K562 (cell line): Measurements from ENCODE around the gene ASIC3. TPM values are rescaled to one million over a fixed set of nuclear protein-coding genes. Genes with fewer than 3 reads are reported as not detected.
A peak's percentile ranks its signal among the peaks of the same experiment; 100 is the strongest.

Source experiments
- BHLHE40 ChIP-seq: IDR thresholded peaks from 2 replicates; pipeline ENCODE4 v1.6.1; 2011; ENCODE audit warnings: low read length, improper control_type of control experiment
- BRF2 ChIP-seq: IDR thresholded peaks from 3 replicates; pipeline ENCODE4 v1.6.1; 2011; ENCODE audit warnings: borderline replicate concordance, mild to moderate bottlenecking; ENCODE audit not compliant: insufficient read length, insufficient read depth
- CC2D1A ChIP-seq: fragments of 450-650 bp; IDR thresholded peaks from 2 replicates; pipeline ENCODE4 v1.6.1; 2017; ENCODE audit warnings: mild to moderate bottlenecking
- COPS2 ChIP-seq: fragments of 450-650 bp; conservative IDR thresholded peaks from 2 replicates; pipeline ENCODE4 v1.6.1; 2016; ENCODE audit warnings: mild to moderate bottlenecking, moderate library complexity
- DEAF1 ChIP-seq: fragments of 450-650 bp; formaldehyde crosslinking; IDR thresholded peaks from 2 replicates; pipeline ENCODE4 v1.4.0; 2020; ENCODE audit warnings: mild to moderate bottlenecking, moderate library complexity
- ESRRB ChIP-seq: fragments of 250-450 bp; sonication (Bioruptor Pico); IDR thresholded peaks from 2 replicates; pipeline ENCODE4 v1.5.0; 2020; ENCODE audit warnings: mild to moderate bottlenecking, moderate library complexity, borderline replicate concordance
- FOXA3 ChIP-seq, 2 experiments: fragments of 450-650 bp in 1 of 2; sonication (generic) in 1 of 2; formaldehyde crosslinking; IDR thresholded peaks in 1 of 2; conservative IDR thresholded peaks in 1 of 2; 2 replicates each; pipeline versions ENCODE4 v1.4.0 to v1.8.0; 2020 to 2022; ENCODE audit warnings: mild to moderate bottlenecking in 2 of 2, missing genetic modification reagents in 1 of 2
- HDAC1 ChIP-seq, 2 experiments: fragments of 450-650 bp; IDR thresholded peaks; 2 replicates each; pipeline ENCODE4 v1.6.1; 2016 to 2017; ENCODE audit warnings: inconsistent platforms in 1 of 2, mild to moderate bottlenecking in 1 of 2, moderate library complexity in 1 of 2
- HMGN3 ChIP-seq: IDR thresholded peaks from 2 replicates; pipeline ENCODE4 v1.6.1; 2011; ENCODE audit warnings: borderline replicate concordance, low read depth, mild to moderate bottlenecking, mixed read lengths, low read length; ENCODE audit not compliant: insufficient read length; ENCODE audit errors: extremely low read depth
- LARP7 ChIP-seq: fragments of 450-650 bp; IDR thresholded peaks from 2 replicates; pipeline ENCODE4 v1.6.1; 2016
- MIER1 ChIP-seq: fragments of 450-650 bp; IDR thresholded peaks from 2 replicates; pipeline ENCODE4 v1.6.1; 2016; ENCODE audit warnings: antibody characterized with exemption, mild to moderate bottlenecking, low read depth
- MTA2 ChIP-seq: fragments of 450-650 bp; IDR thresholded peaks from 2 replicates; pipeline ENCODE4 v1.6.1; 2016; ENCODE audit warnings: low read depth
- MTA3 ChIP-seq: fragments of 450-650 bp; formaldehyde crosslinking; IDR thresholded peaks from 2 replicates; pipeline ENCODE4 v1.6.1; 2017; ENCODE audit warnings: mild to moderate bottlenecking, borderline replicate concordance
- MTF1 ChIP-seq: fragments of 250-450 bp; sonication (Bioruptor Pico); IDR thresholded peaks from 2 replicates; pipeline ENCODE4 v1.9.0; 2021; ENCODE audit warnings: moderate library complexity, mild to moderate bottlenecking, inconsistent platforms, borderline replicate concordance
- NFATC3 ChIP-seq: fragments of 450-650 bp; IDR thresholded peaks from 2 replicates; pipeline ENCODE4 v1.6.1; 2017; ENCODE audit warnings: mild to moderate bottlenecking
- NFE2 ChIP-seq: IDR thresholded peaks from 2 replicates; pipeline ENCODE4 v1.6.1; 2014; ENCODE audit warnings: antibody characterized with exemption, low read depth
- OTX1 ChIP-seq: fragments of 450-650 bp; formaldehyde crosslinking; IDR thresholded peaks from 2 replicates; pipeline ENCODE4 v1.4.0; 2022; ENCODE audit warnings: mild to moderate bottlenecking
- POU5F1 ChIP-seq: fragments of 150-350 bp; IDR thresholded peaks from 2 replicates; pipeline ENCODE4 v1.6.1; 2014; ENCODE audit warnings: borderline replicate concordance, low read length, low read depth, mild to moderate bottlenecking; ENCODE audit not compliant: partially characterized antibody
- PTBP1 ChIP-seq: fragments of 200-400 bp; formaldehyde crosslinking; IDR thresholded peaks from 2 replicates; pipeline ENCODE4 v1.6.1; 2017; ENCODE audit warnings: low read depth, low read length
- RBM34 ChIP-seq: fragments of 200-400 bp; formaldehyde crosslinking; IDR thresholded peaks from 2 replicates; pipeline ENCODE4 v1.6.1; 2018; ENCODE audit warnings: low read length, borderline replicate concordance; ENCODE audit not compliant: insufficient read depth
- SMARCA5 ChIP-seq: fragments of 450-650 bp; IDR thresholded peaks from 2 replicates; pipeline ENCODE4 v1.6.1; 2016
- STAG1 ChIP-seq: sonication (generic); formaldehyde crosslinking; IDR thresholded peaks from 2 replicates; pipeline ENCODE4 v1.5.0; 2020; ENCODE audit warnings: missing genetic modification reagents, borderline replicate concordance
- TAF7 ChIP-seq: fragments of 450-650 bp; IDR thresholded peaks from 2 replicates; pipeline ENCODE4 v1.6.1; 2016; ENCODE audit warnings: missing genetic modification characterization, missing compliant biosample characterization
- TAL1 ChIP-seq: fragments of 450-650 bp; IDR thresholded peaks from 2 replicates; pipeline ENCODE4 v1.6.1; 2016; ENCODE audit warnings: mild to moderate bottlenecking
- TCF7 ChIP-seq: sonication (generic); IDR thresholded peaks from 2 replicates; pipeline ENCODE4 v1.6.1; 2016; ENCODE audit warnings: antibody characterized with exemption, borderline replicate concordance
- ZKSCAN8 ChIP-seq: fragments of 200-800 bp; sonication (Bioruptor generic); IDR thresholded peaks from 2 replicates; pipeline ENCODE4 v1.6.1; 2016; ENCODE audit warnings: missing genetic modification characterization, missing compliant biosample characterization
- ZNF232 ChIP-seq: sonication (generic); formaldehyde crosslinking; IDR thresholded peaks from 2 replicates; pipeline ENCODE4 v1.8.0; 2022; ENCODE audit warnings: mild to moderate bottlenecking, missing genetic modification reagents
- ZNF274 ChIP-seq: IDR thresholded peaks from 2 replicates; pipeline ENCODE4 v1.6.1; 2011; ENCODE audit warnings: low read depth, mild to moderate bottlenecking, low read length, moderate library complexity, borderline replicate concordance
- ZNF384 ChIP-seq: IDR thresholded peaks from 2 replicates; pipeline ENCODE4 v1.6.1; 2012; ENCODE audit warnings: low read depth, low read length, improper control_type of control experiment
- polyA plus RNA-seq, 8 experiments: library from polyadenylated mRNA; depleted of rRNA in 4 of 8; stranded (reverse) in 5 of 8; unstranded in 3 of 8; fragments of >200 nt; fragmentation: Nextera tagmentation in 2 of 8; fragmentation: Illumina TruSeq in 1 of 8; extraction: Ambion mirVana in 2 of 8; extraction: Trizol in 1 of 8; gene quantifications; 2 replicates each; pipeline versions ENCODE4 v1.2.1 to v1.2.3, GENCODE V29; 2011 to 2014; ENCODE audit warnings: inconsistent platforms in 1 of 8, missing spikeins in 1 of 8
- total RNA-seq, 7 experiments: library from RNA; depleted of rRNA in 6 of 7; stranded (reverse); fragments of >200 nt in 6 of 7; fragmentation: Illumina TruSeq in 2 of 7; extraction: Trizol in 2 of 7; gene quantifications; 2 replicates each; pipeline versions ENCODE4 v1.2.1 to v1.2.3, GENCODE V29; 2011 to 2021; ENCODE audit warnings: low replicate concordance in 1 of 7

The ASIC3 gene
- total and polyA plus RNA-seq, 9 of the 15 experiments (the other 6 are each of a cell fraction or from before 2014, with no cell fraction given) = 0.11 to 5.0 (median 0.87) TPM

GRCh38 chr7:151017953-151018420 lies 30.3 kb upstream of the ASIC3 start (continued):
- TF ChIP-seq FOXA3 (CRISPR knock-in tag; conservative IDR thresholded peaks at IDR 0.05 in 1 of 2, IDR thresholded peaks at IDR 0.05 in 1 of 2) (no peak), ZNF274 (no peak), RBM34 (no peak), TAF7 (tag) (peak; percentile 44), MTA3 (peak; percentile 98), DEAF1 (CRISPR knock-in tag) (peak; percentile 54; the same call in 1 of the 2 replicates), NFATC3 (no peak), ZNF384 (no peak), ESRRB (CRISPR knock-in tag) (no peak), LARP7 (peak; percentile 97; the same call in 1 of the 2 replicates), BHLHE40 (0 out of 2 replicates have a peak, but pooled peaks have one; percentile 41), MIER1 (peak; percentile 62; the same call in 1 of the 2 replicates), OTX1 (peak; percentile 8; the same call in 1 of the 2 replicates), COPS2 (no peak), ZNF232 (CRISPR knock-in tag) (no peak; the same call in 1 of the 2 replicates), POU5F1 (no peak), MTA2 (no peak; the same call in 1 of the 2 replicates), NFE2 (no peak), MTF1 (CRISPR knock-in tag) (no peak), STAG1 (CRISPR knock-in tag) (peak; percentile 36; the same call in 1 of the 2 replicates), SMARCA5 (peak; percentile 98), TCF7 (no peak; the same call in 1 of the 2 replicates), CC2D1A (peak; percentile 65; the same call in 1 of the 2 replicates), HMGN3 (peak; percentile 79), HDAC1 (IDR thresholded peaks at IDR 0.05) (peak in 1 of 2 experiments; percentile 91; a peak in 2 of 4 replicates), TAL1 (no peak), ZKSCAN8 (CRISPR knock-in tag) (no peak), PTBP1 (0 out of 2 replicates have a peak, but pooled peaks have one; percentile 63), BRF2 (no peak)
